AG09319 (cell line): Measurements from ENCODE around the gene MRTFA.

Experiments
- DNase-seq: peaks from one replicate; pipeline ENCODE4 v3.0.0-alpha.2; 2010; ENCODE audit warnings: low read depth; ENCODE audit errors: extremely low read depth
- TF ChIP-seq, protein P1 (sequence below): IDR thresholded peaks from 2 replicates; pipeline ENCODE4 v1.5.1; 2011; ENCODE audit warnings: low read depth, mild to moderate bottlenecking, inconsistent platforms, low read length, moderate library complexity

MRTFA gene

GRCh38 chr22:40482886-40483285 is 153.6 kb downstream of the MRTFA start:
- TF ChIP-seq, protein P1, sequence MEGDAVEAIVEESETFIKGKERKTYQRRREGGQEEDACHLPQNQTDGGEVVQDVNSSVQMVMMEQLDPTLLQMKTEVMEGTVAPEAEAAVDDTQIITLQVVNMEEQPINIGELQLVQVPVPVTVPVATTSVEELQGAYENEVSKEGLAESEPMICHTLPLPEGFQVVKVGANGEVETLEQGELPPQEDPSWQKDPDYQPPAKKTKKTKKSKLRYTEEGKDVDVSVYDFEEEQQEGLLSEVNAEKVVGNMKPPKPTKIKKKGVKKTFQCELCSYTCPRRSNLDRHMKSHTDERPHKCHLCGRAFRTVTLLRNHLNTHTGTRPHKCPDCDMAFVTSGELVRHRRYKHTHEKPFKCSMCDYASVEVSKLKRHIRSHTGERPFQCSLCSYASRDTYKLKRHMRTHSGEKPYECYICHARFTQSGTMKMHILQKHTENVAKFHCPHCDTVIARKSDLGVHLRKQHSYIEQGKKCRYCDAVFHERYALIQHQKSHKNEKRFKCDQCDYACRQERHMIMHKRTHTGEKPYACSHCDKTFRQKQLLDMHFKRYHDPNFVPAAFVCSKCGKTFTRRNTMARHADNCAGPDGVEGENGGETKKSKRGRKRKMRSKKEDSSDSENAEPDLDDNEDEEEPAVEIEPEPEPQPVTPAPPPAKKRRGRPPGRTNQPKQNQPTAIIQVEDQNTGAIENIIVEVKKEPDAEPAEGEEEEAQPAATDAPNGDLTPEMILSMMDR: no peak
- no peak for DNase-seq

DNA sequence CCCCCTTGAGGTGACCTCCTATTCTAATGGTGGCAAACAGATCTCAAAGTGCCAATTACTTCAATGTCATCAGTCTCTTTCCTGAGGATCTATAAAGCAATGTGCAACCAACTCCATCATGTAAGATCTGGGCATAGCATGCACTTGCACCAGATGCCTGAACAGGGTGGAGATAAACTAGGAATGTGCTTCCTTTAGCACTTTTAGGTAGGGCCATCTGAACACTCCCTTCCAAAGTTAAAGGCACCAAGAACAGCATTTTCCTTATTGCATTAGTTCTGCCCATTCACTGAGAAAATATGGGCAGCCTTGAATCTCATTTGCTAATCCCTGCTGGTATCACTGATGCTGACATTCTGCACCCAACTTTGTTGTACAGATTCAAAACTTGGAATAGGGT is 154.1 kb downstream of the MRTFA start:
- DNase-seq: no peak

GRCh38 chr22:40480996-40481395 is 155.5 kb downstream of the MRTFA start:
- TF ChIP-seq, protein P1: no peak
- no peak for DNase-seq

More for the DNA sequence above, 154.1 kb downstream of the MRTFA start:
- TF ChIP-seq, protein P1: no peak

DNA sequence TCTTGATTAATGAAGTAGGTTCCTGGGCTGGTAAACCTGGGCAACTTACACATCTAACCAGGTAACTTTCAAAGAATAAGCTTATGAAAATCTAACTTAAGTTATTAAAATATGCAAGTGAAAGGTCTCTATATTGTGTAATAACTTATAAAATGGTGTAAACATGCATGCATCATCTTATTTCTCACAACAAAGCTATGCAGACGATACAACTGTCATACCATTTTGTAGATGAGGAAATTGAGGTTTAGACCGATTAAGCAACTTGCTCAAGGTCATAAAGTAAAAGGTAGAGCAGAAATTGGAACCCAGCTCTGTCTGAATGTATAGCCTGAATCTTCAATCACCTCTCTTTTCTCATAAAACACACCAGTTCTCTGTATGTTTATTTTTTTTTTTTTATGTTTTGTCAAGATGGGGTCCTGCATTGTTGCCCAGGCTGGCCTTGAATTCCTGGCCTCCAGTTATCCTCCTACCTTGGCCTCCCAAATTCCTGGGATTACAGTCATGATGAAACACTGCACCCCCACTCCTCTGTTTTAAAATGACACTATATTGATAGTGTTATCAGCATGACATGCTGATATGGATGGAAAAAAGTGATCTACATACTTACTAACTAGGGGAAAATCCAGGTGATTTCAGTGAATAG is 156.5 kb downstream of the MRTFA start:
- TF ChIP-seq, protein P1: no peak
- no peak for DNase-seq

- TF ChIP-seq, protein P1: no peak
- DNase-seq: no peak
These were observed 157.3 kb downstream of the MRTFA start for GRCh38 chr22:40479126-40479800.

DNA sequence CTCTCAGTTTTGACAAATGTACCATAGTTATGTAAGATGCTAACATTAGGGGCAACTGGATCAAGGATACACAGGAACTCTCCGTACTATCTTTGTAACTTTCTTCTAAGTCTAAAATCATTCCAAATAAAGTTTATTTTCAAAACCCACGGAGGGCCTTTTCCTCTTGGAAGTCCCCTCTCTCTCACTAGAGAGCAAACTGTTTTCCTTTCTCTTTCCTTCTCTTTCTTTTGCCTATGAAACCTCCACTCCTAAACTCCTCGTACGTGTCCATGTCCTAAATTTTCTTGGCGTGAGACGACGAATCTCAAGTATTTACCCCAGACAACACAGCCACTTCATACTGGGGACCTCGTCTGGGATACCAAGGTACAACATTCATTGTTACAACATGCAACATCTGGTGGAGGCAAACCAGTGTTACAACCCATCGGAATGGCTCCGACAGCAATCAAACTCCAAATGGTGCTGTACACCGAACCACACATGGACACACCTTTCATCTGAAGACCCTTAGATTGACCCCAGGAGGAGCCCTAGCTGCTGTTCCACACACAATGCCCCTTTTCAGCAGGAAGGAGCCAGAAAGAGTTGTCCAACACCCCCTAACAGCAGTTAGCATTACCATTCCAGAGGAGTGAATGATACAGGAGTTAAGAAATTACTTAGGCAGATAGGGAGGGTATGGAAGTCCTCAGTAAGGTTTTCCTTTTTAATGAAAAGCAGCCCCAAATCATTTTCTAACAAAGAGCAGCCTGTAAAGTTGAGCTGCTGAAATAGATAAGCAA is 158.0 kb downstream of the MRTFA start:
- no peak for DNase-seq
- TF ChIP-seq, protein P1: no peak

- no peak for DNase-seq
- TF ChIP-seq, protein P1: no peak
These were observed 158.7 kb downstream of the MRTFA start for GRCh38 chr22:40477683-40478337.
